Cerebellar cortex (tissue), 1 donor: ENCODE data around the gene COMT.
"Not testable (repeated sequence)": the region's sequence is repeated elsewhere in the genome, so short reads cannot be mapped to it uniquely, and the experiment has no call there.

ENCODE experiments used
- DNase-seq: peaks from one replicate; pipeline ENCODE4 v3.0.0-alpha.2; 2015; ENCODE audit warnings: low spot score

COMT gene

DNA sequence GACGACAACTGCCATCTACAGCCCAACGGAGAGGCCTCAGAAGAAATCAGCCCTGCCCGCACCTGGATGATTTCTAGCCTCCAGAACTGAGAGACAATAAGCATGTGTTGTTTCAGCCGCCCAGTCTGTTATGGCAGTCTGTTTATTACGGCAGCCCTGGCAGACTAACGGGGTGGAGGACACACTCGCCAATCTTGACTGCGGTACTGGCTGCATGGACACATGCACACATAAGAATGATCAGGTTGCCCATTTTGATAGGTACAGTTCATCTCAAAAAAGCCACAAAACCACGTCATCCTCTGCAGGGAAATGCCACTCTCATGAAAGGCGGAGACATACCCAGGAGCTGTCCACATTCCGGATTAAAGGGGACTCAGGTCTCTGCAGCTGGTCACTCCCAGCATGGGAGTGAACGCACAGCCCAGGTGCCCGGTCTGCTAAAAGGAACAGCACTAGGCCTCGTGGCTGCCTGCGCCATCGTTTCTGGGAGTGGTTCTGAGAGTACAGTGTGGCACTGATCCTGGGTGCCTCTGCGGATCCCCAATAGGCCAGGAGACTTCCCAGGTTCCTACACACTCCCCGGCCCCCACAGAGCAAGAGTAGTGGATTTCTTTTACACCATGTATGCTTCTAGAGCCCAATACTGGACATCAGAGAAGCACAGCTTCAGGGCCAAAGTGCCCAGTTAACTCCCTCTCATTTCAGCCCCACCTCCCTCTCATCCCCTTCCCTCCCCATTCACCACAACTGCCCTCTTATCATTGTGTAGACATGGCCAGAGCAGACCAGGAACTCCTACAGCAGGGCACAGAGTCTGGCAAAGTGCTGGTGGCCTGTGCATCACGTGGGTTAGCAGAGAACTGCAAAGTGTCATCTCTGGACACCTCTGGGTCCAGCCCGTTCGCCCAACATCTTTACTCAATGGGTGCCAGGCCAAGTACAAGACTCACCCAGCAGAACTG, 11.7 kb upstream of the COMT start:
- DNase-seq: peak; percentile 86

GRCh38 chr22:19930551-19931486, 10.8 kb upstream of the COMT start:
- no peak for DNase-seq

GRCh38 chr22:19931514-19931913, 10.1 kb upstream of the COMT start:
- DNase-seq: no peak

- peak; percentile 46 for DNase-seq
Measured at GRCh38 chr22:19932367-19933206, 9.0 kb upstream of the COMT start.

GRCh38 chr22:19933341-19934241, 8.0 kb upstream of the COMT start:
- DNase-seq: no peak

GRCh38 chr22:19935123-19935718, 6.4 kb upstream of the COMT start:
- not testable (repeated sequence) for DNase-seq

GRCh38 chr22:19936513-19936912, 5.1 kb upstream of the COMT start:
- no peak for DNase-seq

DNA sequence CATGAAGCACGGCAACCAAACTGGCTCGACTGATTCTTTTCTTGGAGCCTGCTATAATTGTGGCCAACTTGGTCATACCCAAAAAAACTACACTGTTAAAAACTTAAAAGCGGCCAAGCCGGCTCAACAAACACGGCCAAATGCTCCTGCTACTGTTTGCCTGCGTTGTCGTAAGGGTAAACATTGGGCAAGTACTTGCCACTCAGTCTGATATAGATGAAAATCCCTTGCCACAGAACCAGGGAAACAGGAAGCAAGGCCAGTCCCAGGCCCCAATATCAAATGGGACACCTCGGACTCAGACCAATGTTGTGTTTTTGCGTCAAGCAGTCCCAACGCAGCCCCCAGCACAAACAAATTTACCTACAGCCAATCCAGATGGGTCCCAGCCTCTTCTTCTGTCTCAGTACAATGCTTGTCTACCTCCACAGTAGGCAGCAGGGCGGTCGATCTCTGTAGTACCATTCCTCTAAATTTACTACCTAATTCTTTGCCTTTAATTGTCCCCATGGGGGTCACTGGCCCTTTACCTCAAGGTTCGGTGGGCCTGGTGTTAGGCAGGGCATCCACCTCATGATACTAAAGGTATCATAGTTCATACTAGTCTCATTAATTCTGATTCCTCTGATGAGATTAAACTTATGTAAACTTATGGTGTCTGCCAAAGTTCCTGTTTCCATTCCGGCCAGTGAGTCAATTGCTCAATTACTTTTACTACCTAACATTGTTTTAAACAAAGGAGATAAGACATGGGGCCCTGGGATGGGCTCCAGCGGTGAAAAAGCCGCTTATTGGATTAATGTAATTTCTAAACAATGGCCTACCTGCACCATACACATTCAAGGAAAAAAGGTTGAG, 3.7 kb upstream of the COMT start:
- DNase-seq: no peak

- DNase-seq: no peak
Measured at GRCh38 chr22:19940536-19941364, 822 bp upstream of the COMT start.

DNA sequence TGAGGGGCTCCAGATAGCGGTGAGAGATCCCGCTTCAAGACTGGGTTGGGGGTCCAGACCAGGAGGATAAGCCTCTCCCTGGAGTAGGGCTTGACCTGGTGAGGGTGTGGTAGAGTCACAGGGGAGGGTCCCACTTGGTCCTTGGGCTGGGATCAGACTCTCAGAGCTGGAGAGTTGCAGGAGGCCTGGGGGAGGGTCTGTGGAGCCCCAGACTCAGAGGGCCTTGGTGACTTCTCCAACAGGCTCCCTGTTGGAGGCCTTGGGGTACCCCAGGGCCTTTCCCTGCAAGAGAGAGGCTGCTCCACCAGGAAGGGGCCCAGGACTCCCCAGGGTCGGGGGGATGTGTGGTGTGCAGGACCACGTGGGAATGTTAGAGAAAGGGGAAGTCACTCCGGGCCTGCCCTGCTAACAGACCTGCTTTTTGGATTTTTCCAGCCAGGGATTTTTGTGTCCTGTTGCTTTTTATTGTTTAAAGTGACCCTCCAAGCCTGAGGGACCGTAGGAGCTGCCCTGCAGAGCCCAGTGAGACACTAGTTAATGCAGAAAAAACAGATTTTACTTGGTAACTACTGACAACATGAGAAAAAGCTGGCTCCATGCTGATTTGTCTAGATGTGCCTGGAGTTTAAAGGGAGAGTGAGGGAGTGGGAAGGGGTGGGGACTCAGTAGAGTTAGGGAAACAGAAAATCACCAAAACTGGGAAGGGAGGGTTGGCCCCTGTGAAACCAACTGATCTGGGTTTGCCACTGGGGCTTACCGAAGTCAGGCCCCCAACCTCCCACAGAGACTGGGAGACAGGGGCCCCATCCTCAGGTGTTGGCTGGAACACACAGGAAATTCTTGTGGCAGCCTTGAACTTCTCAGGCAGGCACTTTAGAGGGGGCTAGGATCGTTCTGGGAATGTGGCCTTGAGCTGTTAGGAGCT, 847 bp downstream of the COMT start:
- DNase-seq: peak; percentile 63

DNA sequence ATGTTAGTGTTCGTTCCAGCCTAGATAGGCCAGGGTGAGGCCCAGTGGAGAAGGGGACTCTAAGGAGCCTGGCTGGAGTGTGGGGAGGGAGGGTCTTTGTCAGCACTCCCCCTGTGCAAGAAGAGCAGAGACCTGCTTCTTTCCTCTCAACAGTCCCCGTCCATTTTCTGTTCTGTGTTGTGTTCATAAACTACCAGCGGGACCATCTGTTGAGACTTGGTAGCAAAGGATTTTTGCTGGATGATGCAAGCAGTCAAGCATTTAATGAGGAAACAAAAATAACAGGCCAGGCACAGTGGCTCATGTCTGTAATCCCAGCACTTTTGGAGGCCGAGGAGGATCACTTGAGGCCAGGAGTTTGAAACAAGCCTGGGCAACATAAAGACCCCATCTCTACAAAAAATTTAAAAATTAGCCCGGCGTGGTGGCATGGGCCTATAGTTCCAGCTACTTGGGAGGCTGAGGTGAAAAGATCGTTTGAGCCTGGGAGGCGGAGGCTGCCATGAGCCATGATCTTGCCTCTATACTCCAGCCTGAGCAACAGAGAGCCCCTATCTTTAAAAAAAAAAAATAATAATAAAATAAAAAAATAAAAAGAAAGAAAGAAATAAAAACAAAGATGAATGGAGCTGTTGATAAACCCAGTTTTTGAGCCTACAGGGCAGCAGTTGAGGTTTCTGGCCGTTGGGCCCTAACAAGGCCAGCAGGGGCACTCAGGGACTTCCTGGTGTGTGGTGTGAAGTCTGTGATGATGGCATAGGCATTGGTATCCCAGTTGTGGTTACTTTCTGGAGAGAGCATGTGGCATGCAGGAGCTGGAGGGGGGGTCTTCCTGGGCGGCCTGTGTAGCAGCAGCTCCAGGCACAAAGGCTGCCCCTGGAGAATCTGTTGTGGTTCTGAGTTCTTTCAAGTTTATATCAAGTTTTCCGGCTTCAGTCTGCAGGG, 1.8 kb downstream of the COMT start:
- peak; percentile 94 for DNase-seq

DNA sequence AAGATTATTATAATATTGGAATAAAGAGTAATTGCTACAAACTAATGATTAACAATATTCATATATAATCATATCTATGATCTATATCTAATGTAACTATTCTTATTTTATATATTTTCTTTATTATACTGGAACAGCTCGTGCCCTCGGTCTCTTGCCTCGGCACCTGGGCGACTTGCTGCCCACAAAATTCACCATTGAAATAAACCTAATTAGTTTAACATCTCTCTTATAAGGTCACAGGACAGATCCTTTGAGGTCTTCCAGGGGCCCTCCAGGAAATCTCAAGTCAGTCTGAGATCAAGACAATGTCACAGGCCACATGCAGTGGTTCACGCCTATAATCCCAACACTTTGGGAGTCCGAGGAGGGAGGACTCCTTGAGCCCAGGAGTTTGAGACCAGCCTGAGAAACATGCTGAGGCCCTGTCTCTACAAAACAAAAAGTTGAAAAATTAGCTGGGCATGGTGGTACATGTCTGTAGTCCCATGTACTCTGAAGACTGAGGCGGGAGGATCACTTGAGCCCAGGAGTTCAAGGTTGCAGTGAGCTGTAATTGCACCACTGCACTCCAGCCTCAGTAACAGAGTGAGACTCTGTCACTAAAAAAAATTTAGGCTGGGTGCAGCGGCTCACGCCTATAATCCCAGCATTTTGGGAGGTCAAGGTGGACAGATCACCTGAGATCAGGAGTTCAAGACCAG, 6.6 kb downstream of the COMT start:
- no peak for DNase-seq

- DNase-seq: peak; percentile 80
Measured at GRCh38 chr22:19951346-19951745, 9.8 kb downstream of the COMT start.

GRCh38 chr22:19955241-19956128, 13.9 kb downstream of the COMT start:
- peak; percentile 84 for DNase-seq
